ENCODE results near the gene GOLGA7B. TPM values are rescaled to one million over a fixed set of nuclear protein-coding genes. Genes with fewer than 3 reads are reported as not detected.

The GOLGA7B gene
- total and polyA plus RNA-seq, 2 donors (not counting 1 experiment from before 2014, with no cell fraction given), result 0.01 TPM; not detected in 1

GRCh38 chr10:97894092-97894491 is 44.4 kb downstream of the GOLGA7B start:
- H3K4me2 ChIP-seq (replicated peaks; ENCODE audit: low read depth, low read length, poor library complexity, severe bottlenecking), result no peak overlapping the region
- Mint-ChIP-seq H3K4me3 (no peak overlapping the region), H3K4me1 (no peaks in the 10 kb centered on the region), H3K9me3 (ENCODE audit: insufficient read depth) (no peaks in the 10 kb centered on the region), H3K27ac (no peak overlapping the region), H3K27me3 (peaks cover 19% of the 10 kb centered on the region)
- ChIA-PET POLR2A (no interaction called here), CTCF (interaction anchor here (0.9 kb wide), 1 partner anchor 18 kb away, joined by 3 read pairs; no protein-coding TSS in a partner anchor)
- no peaks in the 10 kb centered on the region for H3K79me2 ChIP-seq (ENCODE audit: control insufficient read depth, insufficient read depth, low read length)
- WGBS (ENCODE audit: insufficient coverage), result no CpG with 5 or more reads among the region's 3 CpGs
- no peaks in the 10 kb centered on the region for H3K4me1 ChIP-seq (ENCODE audit: control insufficient read depth in 2 of 2, insufficient read depth in 2 of 2, low read length in 2 of 2)
- DNase-seq (no peak), ATAC-seq (ENCODE audit: low read depth) (no peak)
- no peak for TF ChIP-seq EZH2 (IDR thresholded peaks at IDR 0.05; ENCODE audit: borderline replicate concordance, insufficient read depth, low read depth, low read length, poor library complexity, severe bottlenecking)
- TF ChIP-seq CTCF (IDR thresholded peaks at IDR 0.05), result no peak
- no peaks in the 10 kb centered on the region for H4K20me1 ChIP-seq (ENCODE audit: control insufficient read depth, insufficient read depth, low read length, poor library complexity, severe bottlenecking)
- intact Hi-C loops (cut with micrococcal nuclease), result no loop called here
- no peak overlapping the region for H3K27ac ChIP-seq (ENCODE audit: low read length in 2 of 2)
- H3K9ac ChIP-seq (ENCODE audit: low read length), result no peak overlapping the region
- H3K4me3 ChIP-seq (ENCODE audit: control extremely low read depth in 1 of 5, extremely low read depth in 1 of 5, insufficient read depth in 1 of 5, low read depth in 2 of 5, low read length in 4 of 5), result no peak overlapping the region
- H3K9me3 ChIP-seq (ENCODE audit: control extremely low read depth in 1 of 3, control insufficient read depth in 2 of 3, insufficient read depth in 1 of 3, low read length in 2 of 3), result peaks cover 0 to 7% (median 0%) of the 10 kb centered on the region in 3 donors
- no peaks in the 10 kb centered on the region for H3K36me3 ChIP-seq (replicated peaks in 1 of 2; ENCODE audit: control extremely low read depth in 1 of 2, control insufficient read depth in 1 of 2, extremely low read depth in 1 of 2, insufficient read depth in 2 of 2, low read length in 1 of 2)
- H3K27me3 ChIP-seq (replicated peaks in 1 of 4; ENCODE audit: control extremely low read depth in 1 of 4, control insufficient read depth in 3 of 4, insufficient read depth in 4 of 4, low read length in 3 of 4), result no peaks in the 10 kb centered on the region
- no peak overlapping the region for H2AFZ ChIP-seq (ENCODE audit: insufficient read depth, low read depth, low read length, poor library complexity, severe bottlenecking)

GRCh38 chr10:97895084-97895483 is 45.4 kb downstream of the GOLGA7B start:
- ChIA-PET CTCF (no interaction called here), POLR2A (no interaction called here)
- intact Hi-C loops (cut with micrococcal nuclease), result no loop called here
- Mint-ChIP-seq H3K27me3 (peaks cover 19% of the 10 kb centered on the region), H3K4me3 (no peak overlapping the region), H3K27ac (no peak overlapping the region), H3K4me1 (no peaks in the 10 kb centered on the region), H3K9me3 (ENCODE audit: insufficient read depth) (no peaks in the 10 kb centered on the region)
- H3K4me3 ChIP-seq (ENCODE audit: control extremely low read depth in 1 of 5, extremely low read depth in 1 of 5, insufficient read depth in 1 of 5, low read depth in 2 of 5, low read length in 4 of 5), result no peak overlapping the region
- no peak for TF ChIP-seq EZH2 (IDR thresholded peaks at IDR 0.05; ENCODE audit: borderline replicate concordance, insufficient read depth, low read depth, low read length, poor library complexity, severe bottlenecking)
- no peak for TF ChIP-seq CTCF (IDR thresholded peaks at IDR 0.05)
- H3K9me3 ChIP-seq (ENCODE audit: control extremely low read depth in 1 of 3, control insufficient read depth in 2 of 3, insufficient read depth in 1 of 3, low read length in 2 of 3), result peaks cover 0 to 7% (median 0%) of the 10 kb centered on the region in 3 donors
- H3K4me2 ChIP-seq (replicated peaks; ENCODE audit: low read depth, low read length, poor library complexity, severe bottlenecking), result no peak overlapping the region
- H3K4me1 ChIP-seq (ENCODE audit: control insufficient read depth in 2 of 2, insufficient read depth in 2 of 2, low read length in 2 of 2), result no peaks in the 10 kb centered on the region
- no peak overlapping the region for H3K9ac ChIP-seq (ENCODE audit: low read length)
- no peaks in the 10 kb centered on the region for H3K36me3 ChIP-seq (replicated peaks in 1 of 2; ENCODE audit: control extremely low read depth in 1 of 2, control insufficient read depth in 1 of 2, extremely low read depth in 1 of 2, insufficient read depth in 2 of 2, low read length in 1 of 2)
- no peak overlapping the region for H3K27ac ChIP-seq (ENCODE audit: low read length in 2 of 2)
- DNase-seq (no peak), ATAC-seq (ENCODE audit: low read depth) (no peak)
- no peaks in the 10 kb centered on the region for H3K79me2 ChIP-seq (ENCODE audit: control insufficient read depth, insufficient read depth, low read length)
- 91% methylated on average over 13 of the region's 13 CpGs for WGBS (ENCODE audit: insufficient coverage)
- no peak overlapping the region for H2AFZ ChIP-seq (ENCODE audit: insufficient read depth, low read depth, low read length, poor library complexity, severe bottlenecking)
- no peaks in the 10 kb centered on the region for H3K27me3 ChIP-seq (replicated peaks in 1 of 4; ENCODE audit: control extremely low read depth in 1 of 4, control insufficient read depth in 3 of 4, insufficient read depth in 4 of 4, low read length in 3 of 4)
- H4K20me1 ChIP-seq (ENCODE audit: control insufficient read depth, insufficient read depth, low read length, poor library complexity, severe bottlenecking), result no peaks in the 10 kb centered on the region

Measured in B cell (primary cell).